Stimulated activated CD4-positive, alpha-beta T cell treated with anti-CD3 and anti-CD28 coated beads, Interleukin-12 subunit alpha, Interleukin-12 subunit beta, amount 100 ng/mL, for 48 hours (primary cell): ENCODE measurements around the gene CRIM1.

Experiments
- DNase-seq, 3 donors: peaks; one replicate each; pipeline ENCODE4 v3.0.0-alpha.2; 2020; ENCODE audit warnings: low read depth in 2 of 3, low spot score in 1 of 3

The CRIM1 gene

GRCh38 chr2:36513661-36514060 lies 158.1 kb downstream of the CRIM1 start:
- no peak for DNase-seq

GRCh38 chr2:36515538-36515937 lies 160.0 kb downstream of the CRIM1 start:
- DNase-seq = no peak

DNA sequence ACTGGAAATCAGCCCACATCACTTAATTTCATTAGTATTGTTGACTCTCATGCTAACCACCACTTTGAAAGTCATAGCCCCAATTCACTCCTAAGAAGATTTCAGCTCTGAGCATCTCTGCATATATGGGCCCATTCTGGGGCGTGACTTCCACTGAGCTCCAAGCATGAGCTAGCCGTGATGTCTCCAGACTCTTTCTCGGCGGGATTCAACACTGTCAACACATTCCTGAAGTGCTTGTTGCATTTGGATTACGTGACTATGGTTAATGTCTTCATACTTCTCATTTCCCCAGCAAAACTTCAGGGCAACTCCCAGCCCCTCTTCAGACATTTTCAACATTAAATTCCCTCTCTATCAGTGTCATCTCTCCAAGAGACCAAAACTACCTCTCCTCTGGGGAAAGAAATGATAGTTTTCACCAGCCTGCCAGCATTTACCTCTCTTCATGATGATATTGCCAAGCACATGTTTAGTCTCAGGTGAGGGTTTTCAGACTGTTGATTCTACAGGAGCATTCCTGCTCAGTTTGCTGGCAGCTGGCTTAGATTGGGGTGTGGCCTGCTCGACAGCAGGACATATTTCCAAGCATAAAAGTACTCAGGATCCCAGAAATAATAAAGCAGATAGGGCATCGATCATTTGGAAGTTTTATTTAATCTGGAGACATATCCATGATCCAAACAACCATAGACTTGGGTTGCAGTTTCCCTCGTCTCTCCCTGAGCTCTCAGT lies 160.7 kb downstream of the CRIM1 start:
- DNase-seq = no peak

GRCh38 chr2:36520431-36520830 lies 164.9 kb downstream of the CRIM1 start:
- DNase-seq = no peak

DNA sequence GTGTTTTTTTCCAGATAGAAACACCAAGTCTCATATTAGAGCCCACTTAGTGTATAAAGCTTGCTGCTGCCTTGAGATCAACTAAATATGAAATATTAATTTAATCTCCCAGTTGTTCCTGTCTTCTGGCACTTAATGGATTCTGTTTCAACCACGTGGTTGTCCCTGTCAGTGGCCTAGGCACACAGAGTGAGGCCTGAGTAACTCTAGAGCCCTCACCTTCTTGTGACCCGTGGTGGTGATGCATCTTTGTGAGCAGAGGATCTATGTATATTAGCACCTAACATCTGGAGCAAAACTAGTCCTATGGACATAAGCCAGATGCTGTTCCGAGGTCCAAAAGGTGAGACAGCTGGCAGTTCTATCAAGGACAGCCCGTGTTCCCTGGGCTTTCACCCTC lies 167.6 kb downstream of the CRIM1 start:
- no peak for DNase-seq

GRCh38 chr2:36525245-36525644 lies 169.7 kb downstream of the CRIM1 start:
- no peak for DNase-seq

GRCh38 chr2:36526226-36526625 lies 170.6 kb downstream of the CRIM1 start:
- no peak for DNase-seq

DNA sequence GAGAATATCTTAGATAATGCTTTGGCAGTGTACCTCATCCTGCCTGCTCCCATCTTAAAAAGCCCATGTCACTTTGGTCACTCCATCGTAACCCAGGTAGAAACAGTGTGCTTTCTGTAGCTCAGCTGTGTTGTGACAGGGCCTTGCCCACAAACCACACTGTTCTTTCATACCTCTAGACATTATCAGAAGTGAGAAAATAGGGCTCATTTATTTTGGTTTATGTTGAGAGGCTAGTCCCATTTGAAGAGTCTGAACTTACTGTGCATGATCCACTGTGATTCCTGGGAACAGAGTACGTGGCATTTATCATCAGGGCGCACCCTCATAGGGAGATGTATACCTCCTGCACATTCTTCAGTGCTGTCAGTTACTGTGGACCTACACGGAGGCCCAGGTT lies 172.7 kb downstream of the CRIM1 start:
- no peak for DNase-seq

DNA sequence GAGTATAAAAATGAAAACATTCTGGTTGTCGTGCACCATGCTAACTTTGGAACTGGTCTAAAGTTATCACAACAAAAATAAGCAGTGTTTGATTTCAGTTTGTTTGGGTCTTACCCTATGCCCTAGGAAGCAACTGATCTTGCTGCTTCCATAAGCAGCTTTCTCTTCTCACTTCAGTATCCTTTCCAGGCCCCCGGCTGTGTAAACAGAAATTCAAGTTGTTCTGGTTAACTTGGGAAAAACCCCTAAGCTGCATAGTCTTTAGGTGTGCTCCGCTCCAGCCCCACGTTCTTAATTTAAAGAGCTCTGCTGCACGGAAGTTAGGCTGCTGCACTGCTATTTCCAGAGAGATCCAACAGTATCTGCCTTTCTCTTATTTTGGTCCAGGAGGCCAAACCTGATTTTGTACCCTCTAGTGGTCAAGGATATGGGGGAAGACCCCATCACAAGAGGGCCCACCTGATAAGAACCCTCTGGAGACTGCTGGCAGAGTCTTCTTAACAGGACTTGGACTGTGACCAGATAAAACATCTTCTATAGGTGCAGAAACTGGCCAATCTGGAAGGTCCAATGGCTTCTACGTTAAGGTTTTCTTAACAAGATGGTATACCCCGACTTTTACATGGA lies 173.3 kb downstream of the CRIM1 start:
- no peak for DNase-seq

- DNase-seq = no peak
Measured at GRCh38 chr2:36530178-36530982, 174.8 kb downstream of the CRIM1 start.

DNA sequence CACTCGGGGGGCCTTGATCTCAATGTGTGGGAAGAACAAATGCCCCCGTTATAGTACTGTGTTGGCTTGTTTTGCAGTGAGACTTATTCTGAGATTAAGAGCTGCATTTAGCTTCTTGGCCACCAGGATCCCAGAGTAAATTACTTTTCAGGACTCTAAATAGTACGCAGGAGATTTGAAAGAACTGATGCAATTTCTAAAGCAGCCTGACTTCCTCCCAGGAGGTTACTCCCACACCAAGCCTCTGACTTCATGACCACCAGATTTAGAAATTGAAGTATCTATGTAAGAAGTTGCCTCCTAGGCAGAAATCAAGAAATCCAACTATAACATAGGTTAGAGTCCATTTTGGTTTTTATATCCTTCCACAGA lies 175.4 kb downstream of the CRIM1 start:
- no peak for DNase-seq

DNA sequence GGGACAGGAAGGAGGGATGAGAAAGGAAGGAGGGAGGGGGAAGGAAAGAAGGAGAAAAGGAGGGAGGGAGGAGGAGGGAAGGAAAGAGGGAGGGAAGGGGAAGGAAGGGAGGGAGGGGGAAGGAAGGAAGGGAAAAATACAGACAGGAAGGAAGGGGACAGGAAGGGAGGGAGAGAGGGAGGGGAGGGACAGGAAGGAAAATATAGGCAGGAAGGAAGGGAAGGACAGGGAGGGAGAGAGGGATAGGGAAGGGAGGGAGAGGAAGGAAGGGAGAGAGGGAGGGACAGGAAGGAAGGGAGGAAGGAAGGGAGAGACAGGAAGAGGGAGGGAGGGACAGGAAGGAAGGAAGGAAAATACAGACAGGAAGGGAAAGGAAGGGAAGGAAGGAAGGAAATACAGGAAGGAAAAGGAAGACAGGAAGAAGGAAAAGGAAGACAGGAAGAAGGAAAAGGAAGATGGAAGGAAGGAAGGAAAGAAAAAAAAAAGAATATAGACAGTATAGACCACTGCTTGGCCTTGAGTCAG lies 178.8 kb downstream of the CRIM1 start:
- no peak for DNase-seq

- DNase-seq = no peak
Measured at GRCh38 chr2:36535099-36535498, 179.5 kb downstream of the CRIM1 start.

DNA sequence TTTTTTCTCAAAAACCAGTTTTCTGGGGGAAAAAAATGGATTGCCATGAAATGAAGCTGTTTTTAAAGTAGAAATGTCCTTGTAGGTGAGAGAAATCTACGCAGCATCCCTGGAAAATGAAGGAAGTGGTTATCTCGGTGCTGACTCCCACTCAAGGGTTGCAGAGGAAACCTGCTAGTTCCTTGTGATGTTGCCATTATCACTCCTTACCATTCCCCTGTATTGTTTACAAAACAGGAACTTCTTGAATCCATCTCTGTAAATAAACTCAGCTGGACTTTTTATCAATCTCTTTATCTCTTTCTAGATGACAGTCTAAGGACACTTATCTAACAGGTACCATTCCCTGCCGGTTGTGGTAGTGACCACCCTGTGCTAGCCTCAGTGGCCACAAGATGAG lies 181.2 kb downstream of the CRIM1 start:
- DNase-seq = no peak

GRCh38 chr2:36538335-36538734 lies 182.8 kb downstream of the CRIM1 start:
- DNase-seq = no peak

DNA sequence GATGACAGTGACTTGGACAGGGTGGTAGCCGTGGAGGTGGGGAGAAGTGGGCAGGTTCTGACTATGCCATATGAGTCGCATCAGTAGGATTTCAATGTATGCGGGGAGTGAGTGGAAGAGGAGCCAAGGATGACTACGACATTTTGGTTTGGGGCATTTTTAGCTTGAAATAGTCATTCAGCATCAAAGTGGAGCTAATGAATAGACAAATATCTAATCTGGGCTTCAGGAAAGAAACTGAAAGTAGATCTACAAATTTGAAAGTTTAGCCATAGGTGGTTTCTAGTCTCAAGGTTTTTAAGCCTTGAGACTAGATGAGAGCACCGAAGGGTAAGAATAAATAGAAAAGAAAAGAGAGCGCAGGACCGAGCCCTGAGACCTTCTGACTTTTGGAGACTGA lies 184.1 kb downstream of the CRIM1 start:
- DNase-seq = no peak

DNA sequence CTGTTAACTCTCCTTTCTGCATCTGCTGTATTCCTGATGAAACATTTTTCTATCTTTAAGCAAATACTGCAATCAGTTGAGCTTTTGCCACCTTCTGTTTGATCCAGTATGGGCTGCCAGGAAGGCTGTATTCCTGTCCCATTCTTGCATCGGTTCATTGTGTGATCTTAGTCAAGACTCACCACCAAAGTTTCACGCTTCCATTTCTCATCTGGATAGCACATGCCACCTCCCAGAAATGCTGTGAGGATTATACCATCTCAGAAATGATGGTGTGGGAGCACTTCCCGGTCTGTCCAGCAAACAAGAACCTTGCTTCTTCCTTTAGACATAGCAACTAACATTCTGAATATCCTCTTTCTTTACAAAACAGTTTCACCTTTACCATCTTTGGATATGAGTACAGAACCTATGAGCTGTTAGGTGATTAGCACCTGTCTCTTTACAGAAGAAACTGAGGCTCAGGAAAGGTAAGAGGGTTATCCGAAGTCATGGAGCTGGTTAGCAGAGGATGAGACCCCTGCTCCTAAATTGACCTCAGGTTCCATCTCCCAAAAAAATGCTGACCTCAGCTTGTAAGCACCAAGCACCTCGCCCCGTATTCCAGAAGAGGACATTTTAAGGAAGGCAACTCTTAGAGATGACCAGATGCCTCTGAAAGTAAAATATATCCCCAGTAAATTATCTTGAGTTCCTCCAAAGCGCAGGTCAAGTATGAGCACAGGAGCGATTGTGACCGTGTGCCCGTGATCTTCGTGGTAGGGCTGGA lies 185.6 kb downstream of the CRIM1 start:
- no peak for DNase-seq

GRCh38 chr2:36541891-36542595 lies 186.5 kb downstream of the CRIM1 start:
- no peak for DNase-seq

DNA sequence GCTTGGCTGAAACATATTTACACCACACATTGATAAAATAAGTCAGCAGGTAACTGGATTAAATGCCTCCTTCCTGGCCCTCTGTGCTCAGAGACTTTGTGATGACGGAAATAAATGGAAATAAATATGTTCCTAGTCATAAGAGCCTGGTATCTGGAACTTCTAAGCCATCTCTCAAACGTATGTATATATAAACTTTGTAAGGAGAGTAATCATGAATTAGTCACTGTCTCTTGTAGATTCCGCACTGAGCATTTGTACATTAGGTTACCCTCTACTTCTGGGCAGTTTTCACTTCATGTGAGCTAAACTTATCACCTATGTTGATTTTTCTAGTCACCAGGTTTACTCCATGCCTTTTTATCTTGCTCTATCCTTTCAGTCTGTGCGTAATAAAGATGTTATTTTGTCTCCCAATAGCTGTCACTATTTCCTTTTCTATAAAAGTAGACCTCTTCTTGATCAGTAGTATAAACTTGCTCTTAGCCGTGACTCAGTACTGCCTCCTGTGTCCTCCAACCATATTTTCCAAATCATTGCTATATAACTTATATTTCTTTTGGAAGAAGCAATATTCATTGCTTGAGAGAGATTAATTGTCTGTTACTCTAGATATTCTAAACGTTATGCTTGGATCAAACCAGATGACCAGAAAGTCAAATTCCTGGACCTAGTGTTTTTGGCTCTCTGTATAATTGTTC lies 189.2 kb downstream of the CRIM1 start:
- no peak for DNase-seq

- no peak for DNase-seq
Measured at GRCh38 chr2:36545871-36546416, 190.4 kb downstream of the CRIM1 start.
